ENCODE measurements around the gene IRF8.
"Not testable (repeated sequence)": the region's sequence is repeated elsewhere in the genome, so short reads cannot be mapped to it uniquely, and the experiment has no call there.

The IRF8 gene

GRCh38 chr16:85857406-85857805, 41.6 kb upstream of the IRF8 start:
- TF ChIP-seq CTCF (IDR thresholded peaks at IDR 0.05), result no peak
- Histone ChIP-seq H3K27me3 (ENCODE audit: control insufficient read depth, insufficient read depth, low read length) (no peaks in the 10 kb centered on the region), H3K4me2 (ENCODE audit: low read length) (no peak overlapping the region), H3K9me3 (ENCODE audit: control insufficient read depth, low read length) (no peaks in the 10 kb centered on the region), H3K27ac (no peak overlapping the region), H3K4me3 (ENCODE audit: low read depth, low read length) (no peak overlapping the region), H3K36me3 (ENCODE audit: control insufficient read depth, insufficient read depth, low read length) (no peaks in the 10 kb centered on the region), H3K9ac (no peak overlapping the region), H2AFZ (no peak overlapping the region), H3K4me1 (no peaks in the 10 kb centered on the region), H3K79me2 (no peaks in the 10 kb centered on the region)

- not testable (repeated sequence) for H3K9ac ChIP-seq; H3K27me3 ChIP-seq (ENCODE audit: control insufficient read depth, insufficient read depth, low read length); H2AFZ ChIP-seq; H3K27ac ChIP-seq; H3K79me2 ChIP-seq; H3K36me3 ChIP-seq (ENCODE audit: control insufficient read depth, insufficient read depth, low read length); H3K4me2 ChIP-seq (ENCODE audit: low read length); H3K4me1 ChIP-seq; H3K4me3 ChIP-seq (ENCODE audit: low read depth, low read length); H3K9me3 ChIP-seq (ENCODE audit: control insufficient read depth, low read length)
Measured at GRCh38 chr16:85858571-85858970, 40.4 kb upstream of the IRF8 start.

GRCh38 chr16:85858984-85859817, 39.8 kb upstream of the IRF8 start:
- Histone ChIP-seq H3K9me3 (ENCODE audit: control insufficient read depth, low read length) (no peaks in the 10 kb centered on the region), H3K4me3 (ENCODE audit: low read depth, low read length) (no peak overlapping the region)

GRCh38 chr16:85859818-85860125, 39.2 kb upstream of the IRF8 start:
- Histone ChIP-seq H3K27ac (no peak overlapping the region), H3K4me2 (ENCODE audit: low read length) (no peak overlapping the region), H2AFZ (no peak overlapping the region), H3K27me3 (ENCODE audit: control insufficient read depth, insufficient read depth, low read length) (no peaks in the 10 kb centered on the region), H3K4me3 (ENCODE audit: low read depth, low read length) (no peak overlapping the region), H3K9me3 (ENCODE audit: control insufficient read depth, low read length) (no peaks in the 10 kb centered on the region), H3K79me2 (no peaks in the 10 kb centered on the region), H3K36me3 (ENCODE audit: control insufficient read depth, insufficient read depth, low read length) (no peaks in the 10 kb centered on the region), H3K4me1 (no peaks in the 10 kb centered on the region), H3K9ac (no peak overlapping the region)
- TF ChIP-seq CTCF (IDR thresholded peaks at IDR 0.05), result no peak

More at GRCh38 chr16:85858984-85859817, 39.8 kb upstream of the IRF8 start:
- no peaks in the 10 kb centered on the region for H3K27me3 ChIP-seq (ENCODE audit: control insufficient read depth, insufficient read depth, low read length)
- no peak overlapping the region for H3K27ac ChIP-seq
- H3K4me2 ChIP-seq (ENCODE audit: low read length), result no peak overlapping the region
- no peaks in the 10 kb centered on the region for H3K36me3 ChIP-seq (ENCODE audit: control insufficient read depth, insufficient read depth, low read length)
- TF ChIP-seq CTCF (IDR thresholded peaks at IDR 0.05), result no peak
- no peaks in the 10 kb centered on the region for H3K79me2 ChIP-seq
- no peak overlapping the region for H3K9ac ChIP-seq
- no peaks in the 10 kb centered on the region for H3K4me1 ChIP-seq
- H2AFZ ChIP-seq, result no peak overlapping the region

- H3K27ac ChIP-seq, result no peak overlapping the region
- no peak overlapping the region for H3K4me2 ChIP-seq (ENCODE audit: low read length)
- no peak for TF ChIP-seq CTCF (IDR thresholded peaks at IDR 0.05)
Measured at GRCh38 chr16:85860413-85861094, 38.4 kb upstream of the IRF8 start.

More at GRCh38 chr16:85860413-85861094, 38.4 kb upstream of the IRF8 start:
- H3K9me3 ChIP-seq (ENCODE audit: control insufficient read depth, low read length), result no peaks in the 10 kb centered on the region
- H3K36me3 ChIP-seq (ENCODE audit: control insufficient read depth, insufficient read depth, low read length), result no peaks in the 10 kb centered on the region
- no peak overlapping the region for H3K4me3 ChIP-seq (ENCODE audit: low read depth, low read length)
- no peak overlapping the region for H2AFZ ChIP-seq
- H3K79me2 ChIP-seq, result no peaks in the 10 kb centered on the region
- H3K27me3 ChIP-seq (ENCODE audit: control insufficient read depth, insufficient read depth, low read length), result no peaks in the 10 kb centered on the region
- H3K4me1 ChIP-seq, result no peaks in the 10 kb centered on the region
- no peak overlapping the region for H3K9ac ChIP-seq

All from parathyroid adenoma (tissue), 2 donors.